NOMO-1 treated with dmso at 0.1 percent for 144 hours (cell line): ENCODE results near the gene KNTC1.
"Not testable (repeated sequence)": the region's sequence is repeated elsewhere in the genome, so short reads cannot be mapped to it uniquely, and the experiment has no call there.

ENCODE experiments used
- DNase-seq: peaks from one replicate; lab custom pipeline; 2025; ENCODE audit not compliant: unreplicated experiment; lab: John Stamatoyannopoulos, UW

Gene KNTC1

DNA sequence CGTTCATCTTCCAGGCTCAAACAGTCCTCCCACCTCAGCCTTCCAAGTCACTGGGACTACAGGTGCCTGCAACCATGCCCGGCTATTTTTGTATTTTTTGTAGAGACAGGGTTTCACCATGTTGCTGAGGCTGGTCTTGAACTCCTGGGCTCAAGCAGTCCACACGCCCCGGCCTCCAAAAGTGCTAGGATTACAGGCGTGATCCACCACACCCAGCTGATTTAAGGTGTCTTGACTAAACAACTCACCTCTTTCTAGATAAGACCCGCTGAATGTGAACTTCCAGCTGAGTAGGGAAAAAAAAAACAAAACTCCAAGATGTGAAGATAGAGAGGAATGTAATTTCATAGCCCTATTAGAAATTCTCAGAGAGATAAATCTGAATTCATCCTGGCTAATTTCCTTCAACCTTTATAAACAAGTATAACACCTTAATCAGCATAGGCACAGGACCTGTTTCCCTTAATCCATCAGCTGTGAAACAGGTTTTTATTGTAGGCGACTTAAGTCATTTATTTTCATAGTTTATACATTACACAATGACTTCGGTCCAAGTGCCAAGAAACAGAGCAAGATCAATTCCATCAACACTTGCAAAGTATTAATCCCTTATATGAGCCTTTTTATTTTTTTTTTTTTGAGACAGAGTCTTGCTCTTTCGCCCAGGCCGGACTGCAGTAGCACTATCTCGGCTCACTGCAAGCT is 124.6 kb downstream of the KNTC1 start:
- no peak for DNase-seq

DNA sequence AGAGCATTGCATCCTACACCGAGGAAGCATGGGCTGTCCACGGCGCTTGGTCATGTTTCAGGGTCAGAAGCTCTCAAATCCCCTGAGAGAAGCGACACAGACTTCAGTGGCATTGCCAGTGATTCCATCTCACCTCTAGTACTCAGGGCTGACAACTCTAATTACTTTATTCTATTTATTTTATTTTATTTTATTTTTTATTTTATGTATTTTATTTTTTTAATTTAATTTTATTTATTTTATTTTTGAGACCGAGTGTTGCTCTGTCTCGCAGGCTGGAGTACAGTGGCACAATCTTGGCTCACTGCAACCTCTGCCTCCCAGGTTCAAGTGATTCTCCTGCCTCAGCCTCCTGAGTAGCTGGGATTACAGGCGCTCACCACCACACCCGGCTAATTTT is 126.2 kb downstream of the KNTC1 start:
- not testable (repeated sequence) for DNase-seq

DNA sequence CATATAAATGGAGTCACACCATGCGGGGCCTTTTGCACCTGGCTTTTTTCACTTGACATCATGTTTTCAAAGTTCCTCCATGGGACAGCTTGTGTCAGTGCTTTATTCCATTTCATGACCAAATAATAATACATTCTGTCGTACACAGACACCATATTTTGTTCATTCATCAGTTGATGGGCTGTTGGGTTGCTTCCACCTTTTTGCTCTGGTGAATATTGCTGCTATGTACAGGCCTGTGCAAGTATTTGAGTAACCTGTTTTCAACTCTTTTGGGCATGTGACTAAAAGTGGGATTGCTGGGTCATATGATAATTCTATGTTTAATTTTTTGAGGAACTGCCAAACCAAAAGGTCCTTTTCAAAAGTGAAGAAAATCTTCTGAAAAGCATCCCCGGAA is 129.2 kb downstream of the KNTC1 start:
- no peak for DNase-seq

DNA sequence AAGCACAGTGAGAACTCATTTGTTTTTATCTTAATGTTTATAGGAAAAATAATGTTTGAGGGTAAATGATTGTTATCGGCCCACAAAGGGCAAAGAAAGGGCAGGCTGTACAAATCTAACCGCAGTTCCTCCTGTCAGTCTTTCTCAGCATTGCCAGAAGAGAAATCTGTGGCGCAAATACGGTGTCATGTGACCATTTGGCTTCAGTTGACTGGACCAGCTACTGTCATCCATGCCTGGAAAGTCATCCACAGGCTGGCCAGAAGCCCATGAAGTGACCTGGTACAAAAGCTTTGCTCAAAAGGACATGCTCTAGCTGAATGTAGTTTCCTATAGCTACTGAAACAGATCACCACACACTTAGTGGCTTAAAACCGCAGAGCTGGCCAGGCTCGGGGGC is 132.5 kb downstream of the KNTC1 start:
- DNase-seq, result no peak

DNA sequence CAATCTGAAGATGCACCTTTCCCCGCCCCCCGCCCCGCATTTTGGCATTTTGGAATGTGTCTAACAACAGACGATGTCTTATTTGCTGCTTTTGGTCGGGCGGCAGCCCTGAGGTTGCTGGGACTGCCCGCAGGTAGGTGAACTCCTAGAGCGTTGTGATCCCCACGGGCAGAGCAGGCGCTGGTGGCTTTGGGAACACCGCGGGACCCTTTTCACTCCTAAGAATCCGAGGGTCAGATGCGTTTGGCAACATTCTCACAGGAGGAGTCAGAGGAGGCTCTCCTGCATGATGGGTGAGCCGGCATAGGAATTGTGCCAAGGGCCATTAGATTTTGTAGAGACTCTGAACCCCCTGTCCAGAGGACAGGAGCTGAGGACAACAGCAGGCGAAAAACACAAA is 134.2 kb downstream of the KNTC1 start:
- no peak for DNase-seq

DNA sequence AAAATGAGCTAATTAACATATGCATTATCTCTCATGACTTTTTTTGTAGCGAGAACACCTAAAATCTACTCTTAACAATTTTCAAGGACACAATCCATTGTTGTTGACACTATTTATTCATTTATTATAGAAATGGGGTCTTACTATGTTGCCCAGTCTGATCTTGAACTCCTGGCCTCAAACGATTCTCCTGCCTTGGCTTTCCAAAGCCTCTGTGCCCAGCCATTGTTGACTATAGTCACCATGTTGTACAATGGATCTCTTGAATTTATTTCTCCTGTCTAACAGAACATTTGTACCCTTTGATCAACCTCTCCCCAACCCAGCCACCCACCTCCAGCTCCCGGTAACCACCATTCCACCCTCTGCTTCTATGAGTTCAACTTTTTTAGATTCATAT is 134.9 kb downstream of the KNTC1 start:
- DNase-seq, result no peak

DNA sequence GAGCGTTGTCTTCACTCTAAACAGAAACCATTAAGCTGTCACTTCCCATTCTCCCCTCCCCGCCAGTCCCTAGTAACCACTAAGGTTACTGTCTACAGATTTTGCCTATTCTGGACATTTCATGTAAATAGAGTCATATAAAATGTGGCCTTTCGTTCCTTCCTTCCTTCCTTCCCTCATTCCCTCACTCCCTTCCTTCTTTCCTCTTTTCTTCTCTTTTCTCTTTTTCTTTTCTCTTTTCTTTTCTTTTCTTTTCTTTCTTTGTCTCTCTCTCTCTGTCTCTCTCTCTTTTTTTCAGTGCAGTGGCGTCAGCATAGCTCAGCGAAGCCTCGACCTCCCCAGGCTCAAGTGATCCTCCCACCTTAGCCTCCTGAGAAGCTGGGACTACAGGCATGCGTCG is 138.3 kb downstream of the KNTC1 start:
- no peak for DNase-seq

DNA sequence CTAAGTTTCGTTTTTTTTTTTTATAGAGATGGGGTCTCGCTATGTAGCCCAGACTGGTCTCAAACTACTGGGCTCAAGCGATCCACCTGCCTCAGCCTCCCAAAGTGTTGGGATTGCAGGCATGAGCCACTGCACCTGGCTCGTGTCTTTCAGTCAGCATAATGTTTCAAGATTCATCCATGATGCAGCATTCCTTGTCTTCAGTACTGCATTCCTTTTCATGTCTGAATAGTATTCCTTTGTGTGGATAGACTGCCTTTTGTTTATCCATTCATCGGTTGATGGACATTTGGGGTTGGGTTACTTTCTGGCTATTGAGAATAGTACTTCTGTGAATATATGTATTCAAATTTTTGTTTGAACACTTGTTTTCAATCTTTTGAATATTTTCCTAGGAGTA is 138.7 kb downstream of the KNTC1 start:
- DNase-seq, result no peak

DNA sequence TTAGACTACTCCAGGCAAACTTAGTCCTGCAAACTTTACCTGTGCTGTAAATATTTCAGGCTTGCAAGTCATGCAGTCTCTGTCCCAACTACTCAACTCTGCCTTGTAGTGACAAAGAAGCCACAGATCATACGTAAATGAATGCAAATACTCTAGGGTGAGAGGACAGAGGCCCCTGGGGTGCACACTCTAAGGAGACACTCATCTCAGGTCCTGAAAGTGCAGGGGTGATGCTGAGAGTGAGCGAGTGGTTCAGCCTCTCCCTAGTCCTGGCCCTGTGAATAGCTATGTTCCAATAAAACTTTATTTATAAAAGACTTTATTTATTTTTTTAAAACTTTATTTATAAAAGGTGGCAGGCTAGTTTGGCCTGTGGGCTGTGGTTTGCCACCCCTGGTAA is 141.2 kb downstream of the KNTC1 start:
- DNase-seq, result no peak

DNA sequence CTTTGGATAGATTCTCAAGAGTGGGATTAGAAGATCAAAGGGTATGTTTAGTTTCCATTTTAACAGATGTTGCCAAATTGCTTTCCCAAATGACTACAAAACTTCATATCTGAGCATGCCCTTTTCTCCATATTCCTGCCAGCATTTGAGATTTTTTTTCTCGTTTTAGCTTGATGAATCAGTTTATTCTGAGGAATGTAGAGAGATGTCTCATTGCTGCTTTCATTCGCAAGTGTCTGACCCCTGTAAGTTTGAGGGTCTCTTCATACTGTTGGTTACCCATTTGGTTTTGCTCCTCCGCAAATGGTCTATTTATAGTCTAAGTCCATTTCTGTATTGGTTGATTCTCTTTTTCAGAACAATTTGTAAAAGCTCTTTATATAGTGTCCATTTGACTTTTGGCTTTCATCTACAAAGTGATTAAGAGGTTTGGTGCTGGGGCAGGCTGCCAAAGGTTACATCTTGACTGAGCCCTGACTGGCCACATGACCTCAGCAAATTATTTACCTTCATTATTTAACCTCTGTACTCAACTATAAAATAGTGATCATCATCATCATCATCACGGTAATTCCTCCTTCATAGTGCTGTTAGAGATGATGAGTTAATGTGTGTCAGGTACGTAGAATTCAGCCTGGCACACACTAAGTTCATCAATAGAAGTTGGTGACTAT is 142.5 kb downstream of the KNTC1 start:
- DNase-seq, result no peak

DNA sequence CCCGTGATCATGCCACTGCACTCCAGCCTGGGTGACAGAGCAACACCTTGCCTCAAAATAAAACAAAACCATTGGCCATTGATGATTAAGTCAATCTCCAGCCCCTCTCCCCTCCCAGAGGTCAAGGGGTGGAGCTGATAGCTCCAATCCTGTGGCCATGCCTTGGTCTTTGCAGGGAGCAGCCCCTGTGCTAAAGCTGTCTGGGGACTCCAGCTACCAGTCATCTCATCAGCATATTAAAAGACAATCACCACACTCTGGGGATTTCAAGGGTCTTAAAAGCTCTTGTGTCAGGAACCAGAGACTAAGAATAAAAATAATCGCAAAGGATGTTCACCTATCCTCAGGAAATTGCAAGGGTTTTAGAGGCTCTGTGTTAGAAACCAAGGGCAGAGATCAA is 145.5 kb downstream of the KNTC1 start:
- no peak for DNase-seq
